ENCODE measurements around the gene HSPE1. TPM values are rescaled to one million over a fixed set of nuclear protein-coding genes. Genes with fewer than 3 reads are reported as not detected.
"Not testable (repeated sequence)": the region's sequence is repeated elsewhere in the genome, so short reads cannot be mapped to it uniquely, and the experiment has no call there.

Gene HSPE1
- polyA plus RNA-seq, 1 donor = 100 TPM

DNA sequence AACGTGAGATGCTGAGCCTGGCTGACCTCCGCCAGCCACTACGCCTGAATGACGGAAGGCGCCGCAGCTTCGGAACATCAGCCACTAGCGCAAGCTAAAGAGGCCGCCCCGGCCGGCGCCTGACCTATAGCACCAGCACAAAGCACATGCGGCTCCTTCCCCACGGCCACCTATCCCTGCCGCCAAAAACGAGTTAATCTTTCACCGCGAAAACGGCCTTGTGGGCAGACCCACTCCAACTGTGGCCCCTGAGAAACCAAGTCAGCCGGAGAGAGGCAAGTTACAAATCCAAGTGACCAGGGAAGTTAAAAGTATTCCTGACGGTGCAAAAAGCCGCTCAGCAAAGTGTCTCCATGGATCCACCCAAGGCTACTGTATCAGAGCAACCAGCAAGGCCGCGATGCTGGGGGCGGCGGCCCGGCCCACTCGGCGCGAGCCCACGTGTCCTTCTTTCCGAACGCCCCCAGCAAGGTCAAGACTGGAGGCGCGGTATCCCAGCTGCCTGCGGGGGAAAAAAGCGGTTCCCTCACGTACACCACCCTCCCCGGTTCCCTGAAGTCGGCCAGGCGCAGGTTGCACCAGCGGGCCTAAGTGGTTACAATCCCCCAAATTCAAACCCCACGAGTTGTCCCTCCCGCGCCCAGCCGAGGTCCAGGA is 1.1 kb upstream of the HSPE1 start:
- peak; percentile 53 for DNase-seq

DNA sequence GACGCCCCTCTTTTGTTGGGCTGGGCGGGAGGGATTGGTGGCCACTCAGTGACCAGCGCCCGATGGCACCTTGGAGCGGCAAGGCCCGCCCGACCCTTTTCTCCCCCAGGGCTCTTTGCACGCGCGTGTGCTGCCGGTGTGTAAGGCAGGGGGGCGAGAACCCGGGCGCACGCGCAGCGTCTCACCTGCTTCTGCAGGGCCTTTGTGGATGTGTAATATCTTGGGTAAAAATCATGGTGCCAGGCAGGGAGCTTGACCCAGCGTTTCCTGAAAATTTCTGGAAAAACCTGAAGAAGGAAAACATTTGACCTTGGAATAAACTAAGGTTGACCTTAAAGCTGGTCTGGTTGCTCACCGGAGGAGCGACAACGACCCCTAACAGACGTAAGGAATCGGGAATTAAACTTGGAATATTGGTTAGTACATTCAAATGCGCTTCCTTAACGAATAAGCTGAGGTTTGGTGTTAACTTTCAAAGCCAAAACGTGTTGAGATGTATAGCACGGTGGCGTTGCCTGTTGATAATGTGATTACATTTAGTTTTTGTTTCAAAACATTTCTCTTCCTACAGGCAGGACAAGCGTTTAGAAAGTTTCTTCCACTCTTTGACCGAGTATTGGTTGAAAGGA is 438 bp downstream of the HSPE1 start:
- DNase-seq = no peak

DNA sequence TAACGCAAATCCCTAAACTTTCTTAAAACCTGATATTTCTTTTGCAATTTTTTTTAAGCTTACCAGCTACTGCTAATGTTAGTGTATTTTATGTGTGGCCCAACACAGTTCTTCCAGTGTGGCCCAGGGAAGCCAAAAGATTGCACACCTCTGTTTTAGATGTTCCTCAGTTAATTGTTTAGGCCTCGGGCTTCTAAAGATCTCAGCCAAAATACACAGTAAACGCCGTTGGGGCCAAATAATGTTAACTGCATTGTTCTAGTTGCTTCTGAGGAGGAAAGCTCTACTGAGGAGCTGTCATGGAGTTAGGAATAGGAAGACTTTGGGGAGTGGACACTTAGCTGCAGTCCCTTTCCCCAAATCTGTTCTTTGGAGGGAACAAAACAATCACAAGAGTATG is 2.0 kb downstream of the HSPE1 start:
- DNase-seq = no peak

DNA sequence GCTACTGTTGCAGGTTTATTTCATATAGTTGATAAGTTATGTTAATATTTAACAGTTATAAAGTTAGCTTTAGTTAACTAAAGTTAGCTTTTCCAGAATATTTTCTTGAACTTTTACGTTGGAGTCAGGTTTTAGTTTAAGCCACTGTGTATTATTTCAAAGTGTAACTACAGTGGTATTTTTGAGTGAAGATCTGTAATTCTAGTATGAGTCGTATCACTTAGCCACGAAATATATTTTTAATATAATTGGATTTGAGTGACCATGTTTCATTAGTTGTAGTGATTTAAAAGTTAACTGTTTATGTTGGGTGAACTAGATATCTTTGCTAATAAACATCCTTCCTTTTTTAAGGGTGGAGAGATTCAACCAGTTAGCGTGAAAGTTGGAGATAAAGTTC is 2.5 kb downstream of the HSPE1 start:
- DNase-seq = no peak

DNA sequence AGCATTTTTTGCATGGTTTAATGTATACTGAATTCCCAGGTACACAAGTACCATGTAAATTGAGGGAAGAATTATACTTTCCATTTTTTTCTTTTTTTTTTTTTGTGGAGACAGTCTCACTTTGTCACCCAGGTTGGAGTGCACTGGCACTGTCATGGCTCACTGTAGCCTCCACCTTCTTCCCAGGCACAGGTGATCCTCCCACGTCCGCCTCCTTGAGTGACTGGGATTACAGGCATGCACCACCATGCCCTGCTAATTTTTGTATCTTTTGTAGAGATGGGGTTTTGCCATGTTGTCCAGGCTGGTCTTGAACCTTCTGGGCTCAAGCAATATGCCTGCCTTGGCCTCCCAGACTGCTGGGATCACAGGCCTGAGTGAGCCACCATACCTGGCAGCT is 3.8 kb downstream of the HSPE1 start:
- no peak for DNase-seq

DNA sequence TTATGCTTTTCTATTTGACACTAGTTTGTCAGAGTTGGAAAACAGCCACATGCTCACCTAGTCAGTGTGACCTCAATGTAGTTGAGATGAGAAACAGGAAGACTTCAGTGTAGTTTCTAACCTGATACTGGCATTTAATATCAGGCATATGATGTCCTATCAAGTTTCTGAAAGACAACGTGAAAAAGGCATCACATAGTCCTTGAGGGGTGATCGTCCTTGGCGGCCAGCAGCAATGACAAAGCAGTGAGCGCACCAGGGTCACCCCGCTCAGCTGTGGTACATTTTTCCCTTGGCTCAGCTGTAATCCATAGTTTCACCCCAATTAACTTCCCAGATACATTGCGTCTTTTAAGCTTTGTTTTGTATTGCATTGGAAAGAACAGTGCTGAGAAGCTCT is 4.3 kb downstream of the HSPE1 start:
- DNase-seq = no peak

DNA sequence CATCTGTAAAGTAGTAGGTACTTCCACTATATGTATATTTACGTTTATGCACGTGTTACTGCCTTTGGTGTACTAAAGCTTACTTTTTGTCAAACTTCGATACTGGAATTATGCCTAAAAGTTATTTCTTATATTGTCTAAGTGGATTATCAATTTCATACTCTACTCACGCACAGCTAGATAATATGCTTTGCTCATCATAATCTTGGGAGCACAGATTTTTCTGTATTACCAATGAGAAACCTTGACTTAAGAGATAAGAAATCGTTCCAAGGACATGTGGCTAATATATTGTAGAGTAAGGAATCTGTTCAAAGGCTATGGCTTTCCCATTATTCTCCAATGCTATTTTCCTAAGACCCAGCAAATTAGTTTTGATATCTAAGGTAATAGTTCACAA is 6.5 kb downstream of the HSPE1 start:
- no peak for DNase-seq

DNA sequence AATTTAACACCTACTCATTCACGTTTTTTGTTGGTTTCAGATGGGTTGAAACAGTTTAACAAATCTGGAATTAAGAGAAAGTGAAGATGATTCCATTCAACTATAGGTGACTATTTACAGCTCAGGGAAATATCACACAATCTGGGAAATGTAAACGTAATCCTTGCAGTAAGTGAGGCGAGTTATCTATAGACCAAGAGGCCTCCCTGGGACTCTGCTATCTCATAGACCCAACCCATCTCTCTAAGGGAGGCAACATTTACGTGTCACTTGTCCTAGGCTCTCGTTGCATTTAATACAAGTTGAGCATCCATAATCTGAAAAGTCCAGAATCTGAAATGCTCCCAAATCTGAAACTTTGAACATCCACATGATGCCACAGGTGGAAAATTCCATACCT is 13.7 kb downstream of the HSPE1 start:
- no peak for DNase-seq

DNA sequence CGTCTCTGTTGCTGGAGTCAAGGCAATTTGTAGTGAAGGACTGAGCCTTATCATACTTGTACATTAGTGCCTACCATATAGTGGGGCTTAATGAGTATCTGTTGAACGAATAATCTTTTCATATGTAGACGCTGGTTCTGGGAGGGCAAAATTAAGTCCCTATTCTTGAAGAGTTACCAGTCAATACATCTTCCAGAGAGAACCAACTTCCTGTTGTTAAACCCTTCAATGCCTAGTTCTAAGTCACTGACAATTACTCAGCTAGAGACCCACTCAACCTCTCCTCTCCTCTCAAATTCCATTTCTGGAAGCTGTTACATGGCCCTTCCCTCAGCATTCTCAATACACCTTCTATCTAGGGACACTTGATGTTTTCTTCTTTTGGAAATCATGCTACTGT is 14.6 kb downstream of the HSPE1 start:
- no peak for DNase-seq

DNA sequence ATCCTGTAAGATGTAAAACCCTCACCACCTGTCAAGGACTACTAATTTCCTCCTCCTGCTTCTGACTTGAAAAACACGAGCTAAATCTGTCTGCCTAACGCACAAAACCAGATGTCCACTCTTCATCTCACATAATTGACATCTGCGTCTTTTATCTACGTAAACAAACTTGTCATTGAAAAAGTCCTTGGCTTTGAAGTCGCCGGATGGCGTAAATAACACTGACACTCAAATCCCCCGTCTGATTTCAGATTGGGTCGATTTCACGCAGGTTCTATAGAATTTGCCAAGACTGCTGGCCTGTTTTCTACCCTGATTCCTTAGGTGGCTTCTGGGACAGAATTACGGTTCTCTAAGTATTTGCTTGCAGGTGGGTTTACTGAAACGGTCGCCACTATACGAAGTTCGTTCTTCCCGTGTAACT is 15.1 kb downstream of the HSPE1 start:
- no peak for DNase-seq

DNA sequence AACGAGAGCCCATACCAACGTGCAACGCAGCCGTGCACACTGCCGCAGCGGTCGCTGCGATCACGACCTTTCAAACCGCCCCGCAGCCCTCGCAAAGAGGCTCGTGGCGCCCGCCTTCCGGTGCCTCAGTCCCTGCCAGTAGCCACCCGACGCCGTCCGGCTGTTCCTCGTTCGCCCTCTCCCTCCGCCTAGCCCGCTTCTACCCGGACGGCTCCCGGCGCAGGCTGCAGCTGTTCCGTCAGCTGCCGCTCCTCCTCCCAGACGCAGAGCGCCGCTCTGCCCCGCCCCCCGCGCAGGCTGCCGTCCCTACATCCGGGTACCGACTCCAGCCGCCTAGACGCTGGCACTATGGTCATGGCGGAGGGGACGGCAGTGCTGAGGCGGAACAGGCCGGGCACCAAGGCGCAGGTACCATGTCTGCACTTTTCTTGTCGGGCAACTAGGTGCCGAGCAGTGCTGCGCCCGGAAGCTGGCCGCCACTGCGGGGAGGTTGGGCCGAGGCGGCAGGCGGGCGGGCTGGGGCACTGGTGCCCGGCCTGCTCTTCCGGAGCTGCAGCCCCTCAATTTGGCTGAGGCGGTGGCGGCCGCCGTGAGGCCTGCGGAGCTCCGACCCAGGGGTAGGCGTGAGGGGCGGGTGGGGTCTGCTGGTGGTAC is 15.7 kb downstream of the HSPE1 start, which contains the start of gene MOB4:
Gene MOB4, plus strand, starts transcription at position 328 of the 654 bp plus-strand sequence. Its CDS starts 21 bp downstream, at position 349.
- DNase-seq = peak; percentile 96

DNA sequence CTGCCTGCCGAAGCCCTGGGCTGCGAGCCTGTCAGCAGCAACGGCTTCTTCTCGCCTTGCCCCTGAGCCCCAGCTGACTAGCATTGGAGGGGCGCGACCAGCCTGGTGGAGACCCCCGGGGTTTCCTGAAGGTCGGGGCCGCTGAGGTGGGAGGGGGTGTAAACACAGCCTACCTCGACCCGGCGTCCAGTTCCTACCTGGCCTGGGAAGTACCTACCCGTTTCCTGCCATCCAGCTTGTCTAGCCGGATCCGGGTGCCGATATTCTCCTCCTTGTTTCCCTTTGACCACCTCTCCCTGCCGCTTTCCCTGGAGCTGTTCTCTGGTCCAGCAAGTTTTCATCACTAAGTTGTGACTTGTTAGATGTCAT is 16.2 kb downstream of the HSPE1 start:
- DNase-seq = no peak

DNA sequence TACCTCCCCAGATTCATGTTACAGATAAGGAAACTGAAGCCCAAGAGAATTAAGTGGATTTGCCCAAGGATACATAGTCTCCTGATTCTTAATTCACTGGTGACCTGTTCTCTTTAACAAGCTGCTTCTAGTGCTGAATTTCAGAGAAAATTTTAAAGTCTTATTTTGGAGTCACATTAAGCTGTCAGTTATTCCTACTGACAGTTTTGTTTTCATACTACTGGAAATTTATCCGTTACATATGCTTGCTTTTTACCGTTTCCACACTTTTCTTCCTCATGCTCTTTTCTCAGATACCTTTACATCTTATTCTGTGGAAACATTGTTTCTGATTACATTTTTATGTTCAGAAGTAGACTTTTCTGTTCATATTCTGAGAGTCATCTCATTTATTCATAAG is 17.0 kb downstream of the HSPE1 start:
- no peak for DNase-seq

DNA sequence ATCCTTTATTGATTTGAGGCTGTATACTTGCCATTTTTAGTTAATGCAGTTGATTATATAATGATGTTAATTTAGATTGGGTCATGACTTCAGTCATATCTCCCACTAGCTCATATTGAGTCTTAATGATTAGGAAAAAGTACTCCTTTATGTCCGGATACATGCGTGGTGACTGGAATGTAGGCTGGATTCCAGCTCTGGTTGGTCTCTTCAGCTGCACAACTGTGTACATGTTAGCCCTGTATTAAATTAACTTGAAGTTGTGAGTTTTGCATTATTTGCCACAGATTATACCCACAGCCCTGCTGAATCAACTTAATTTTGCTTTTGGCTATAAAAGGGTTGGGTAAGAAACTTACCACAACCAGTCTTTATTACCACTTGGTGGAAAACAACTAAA is 38.2 kb downstream of the HSPE1 start:
- no peak for DNase-seq

DNA sequence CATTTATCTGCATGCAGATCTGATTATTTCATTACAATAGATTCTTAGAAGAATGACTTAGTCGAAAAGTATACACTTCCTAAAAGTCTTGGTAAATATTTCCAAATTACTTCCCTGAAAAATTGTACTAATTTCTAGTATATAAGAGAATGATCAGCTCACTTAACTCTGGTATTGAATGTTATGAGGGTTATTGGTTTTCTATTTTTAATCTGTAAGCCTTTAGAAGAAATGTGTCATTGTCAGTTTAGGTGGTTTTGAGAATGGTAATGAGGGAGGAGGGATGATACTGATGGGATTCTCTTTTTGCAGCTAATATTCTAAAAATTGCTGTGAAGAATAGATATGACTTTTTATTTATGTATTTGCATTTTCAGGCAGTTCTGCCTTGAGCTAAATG is 39.6 kb downstream of the HSPE1 start:
- no peak for DNase-seq

DNA sequence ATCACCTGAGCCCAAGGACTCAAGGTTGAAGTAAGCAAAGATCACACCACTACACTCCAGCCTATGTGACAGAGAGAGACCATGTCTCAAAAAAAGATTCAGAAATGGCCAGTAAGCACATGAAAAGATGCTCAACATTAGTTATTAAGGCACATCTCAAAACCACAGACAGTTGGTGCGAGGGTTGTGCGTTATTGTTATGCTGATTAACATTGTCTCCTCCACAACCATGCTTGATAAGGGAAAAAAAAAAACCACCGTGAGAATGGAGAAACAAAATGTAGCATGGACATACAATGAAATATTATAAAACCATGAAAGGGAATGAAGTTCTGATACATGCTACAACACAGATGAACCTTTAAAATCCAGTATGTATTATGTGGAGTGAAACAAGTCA is 43.0 kb downstream of the HSPE1 start:
- no peak for DNase-seq

DNA sequence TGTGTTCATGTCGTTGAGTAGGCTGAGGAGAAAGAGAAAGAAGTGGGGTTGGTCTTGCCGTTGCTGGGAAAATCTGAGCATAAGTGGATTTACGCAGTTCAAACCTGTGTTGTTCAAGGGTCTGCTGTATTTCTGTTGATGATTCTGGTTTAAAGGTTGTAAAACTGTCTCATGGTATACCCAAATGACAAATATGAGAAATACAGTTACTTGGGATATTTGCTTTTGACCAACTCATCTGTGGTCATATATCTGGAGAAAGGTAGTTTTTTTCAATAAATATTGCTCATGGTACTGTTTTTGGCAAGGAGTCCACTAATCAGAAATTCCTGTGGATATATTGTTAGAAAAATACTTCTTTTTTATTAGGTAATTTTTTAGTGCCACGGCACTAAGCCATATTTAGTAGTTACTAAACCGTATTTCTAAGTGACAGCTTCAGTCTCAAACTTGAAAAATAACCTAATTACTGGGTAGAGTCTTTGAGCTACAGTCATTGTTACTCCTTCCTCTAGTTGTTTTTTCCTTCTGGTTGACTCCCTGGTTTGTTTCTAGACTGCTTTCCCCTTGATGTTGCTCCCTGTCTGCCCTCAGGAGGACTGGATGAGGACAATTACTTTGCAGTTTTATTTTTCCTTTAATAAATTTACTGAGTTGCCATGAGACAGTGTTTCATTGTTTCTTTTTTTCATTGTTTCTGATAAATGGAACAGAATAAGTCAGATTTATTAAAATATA is 47.2 kb downstream of the HSPE1 start:
- DNase-seq = no peak

DNA sequence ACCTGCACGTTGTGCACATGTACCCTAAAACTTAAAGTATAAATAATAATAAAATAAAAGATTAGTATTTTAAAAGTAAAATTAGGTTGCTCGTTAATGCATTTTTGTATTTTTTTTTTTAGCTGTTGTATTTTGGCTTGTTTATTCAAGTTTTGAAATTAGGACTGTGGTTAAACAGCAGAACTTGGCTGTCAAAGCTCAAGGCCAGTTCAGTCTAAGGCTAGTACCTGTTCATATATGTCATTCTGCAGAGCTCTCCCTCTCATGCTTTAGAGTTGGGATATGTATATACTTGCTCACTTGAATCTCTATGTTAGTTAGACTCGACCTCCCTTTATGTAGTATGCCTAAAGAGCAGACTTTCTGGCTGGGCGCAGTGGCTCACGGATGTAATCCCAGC is 48.4 kb downstream of the HSPE1 start:
- DNase-seq = no peak

DNA sequence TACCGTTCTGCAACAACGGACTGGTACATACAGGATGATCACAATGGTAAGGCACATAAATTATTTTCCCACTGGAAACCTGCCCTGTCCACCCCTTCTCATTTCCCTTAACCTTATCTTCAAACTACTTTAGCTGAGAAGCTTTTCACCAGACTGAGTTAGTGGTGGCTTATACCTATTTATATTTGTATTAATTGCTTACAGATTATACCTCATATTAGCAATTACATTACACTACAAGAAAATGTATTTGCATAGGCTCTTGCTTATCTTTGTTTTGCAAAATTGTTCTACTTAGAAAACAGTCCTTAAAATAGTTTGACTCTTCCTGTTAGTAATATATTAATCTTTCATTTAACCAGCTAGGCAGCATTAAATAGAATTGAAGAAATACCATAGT is 51.1 kb downstream of the HSPE1 start:
- DNase-seq = not testable (repeated sequence)

Measured in hindlimb muscle (tissue), 1 donor.